ENCODE results near the gene AATK.

DNA sequence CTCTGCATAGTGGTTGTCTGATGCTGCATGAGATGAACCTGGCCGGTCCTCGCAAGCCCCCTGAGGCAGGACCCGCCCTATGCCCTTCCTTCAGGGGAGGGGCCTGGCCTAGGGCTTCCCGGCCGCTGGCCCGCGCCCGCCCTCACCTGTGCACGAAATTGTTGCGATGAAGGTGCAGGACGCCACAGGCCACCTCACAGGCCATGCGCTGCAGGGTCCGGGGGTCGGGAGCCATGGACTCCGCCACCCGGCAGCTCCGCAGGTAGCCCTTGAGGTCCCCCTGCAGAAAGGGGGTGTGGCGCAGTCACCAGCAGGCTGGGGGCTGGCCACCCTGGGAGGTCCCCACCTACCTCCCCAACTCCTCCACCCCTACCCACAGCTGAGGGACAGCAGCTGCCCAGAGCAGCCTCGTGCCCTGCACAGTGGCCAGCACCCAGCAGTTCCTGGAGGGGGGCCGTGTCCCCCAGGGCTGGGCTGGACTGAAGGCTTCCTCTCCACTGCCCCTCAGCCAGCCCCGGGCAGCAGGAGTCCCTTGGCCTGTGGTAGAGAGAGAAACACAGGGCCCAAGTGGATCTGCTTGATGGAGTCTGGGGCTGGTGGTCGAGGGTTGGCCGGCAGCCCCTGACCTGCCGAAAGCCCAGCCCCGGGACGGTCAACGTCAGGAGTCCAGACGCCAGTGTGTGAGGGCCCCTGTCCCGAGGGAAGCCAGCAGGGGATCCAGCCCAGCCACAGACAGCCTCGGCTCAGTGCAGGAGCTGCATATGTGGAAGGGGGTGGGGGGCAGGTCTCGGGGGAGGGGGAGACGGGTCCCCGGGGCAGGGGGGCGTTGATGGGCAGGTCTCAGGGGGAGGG lies 39.5 kb downstream of the AATK start:
- TF ChIP-seq CTCF (conservative IDR thresholded peaks at IDR 0.05; ENCODE audit: low read depth, low read length) (no peak), EZH2 (IDR thresholded peaks at IDR 0.05; ENCODE audit: low read length, unreplicated experiment) (no peak), EZH2phosphoT487 (IDR thresholded peaks at IDR 0.05; ENCODE audit: borderline replicate concordance, low read length) (no peak)
